HEK293 (cell line): ENCODE data around the gene RAMP1.

Experiments
- CTCF ChIA-PET: fragments of 350-600 bp; formaldehyde crosslinking; extraction: SDS; loops from one replicate; lab custom pipeline; 2021; ENCODE audit warnings: antibody characterized with exemption; lab: Yijun Ruan, JAX
- POLR2A ChIA-PET: fragments of 300-600 bp; formaldehyde crosslinking; extraction: SDS; loops from one replicate; lab custom pipeline; 2020; ENCODE audit warnings: antibody characterized with exemption, inconsistent platforms; lab: Yijun Ruan, JAX
- H3K27ac ChIP-seq: fragments of 200-500 bp; sonication (Bioruptor generic); 2 replicates; pipeline ENCODE4 v1.5.1; 2014; ENCODE audit warnings: low read depth, low read length, control low read depth, inconsistent platforms; ENCODE audit errors: extremely low read depth
- H3K36me3 ChIP-seq, 2 experiments: fragments of 200-500 bp in 1 of 2; sonication (Bioruptor generic) in 1 of 2; 1 replicate in 1 of 2; 2 replicates in 1 of 2; pipeline ENCODE4 v1.5.1; 2014 to 2017; ENCODE audit warnings: inconsistent platforms in 2 of 2, low read length in 2 of 2; ENCODE audit not compliant: control insufficient read depth in 2 of 2, insufficient read depth in 1 of 2
- H3K4me1 ChIP-seq: fragments of 200-500 bp; sonication (Bioruptor generic); 2 replicates; pipeline ENCODE4 v1.5.1; 2014; ENCODE audit warnings: mild to moderate bottlenecking, low read length, inconsistent platforms; ENCODE audit not compliant: control insufficient read depth, insufficient read depth
- H3K4me3 ChIP-seq: 2 replicates; pipeline ENCODE4 v1.5.1; 2011; ENCODE audit warnings: low read depth, mild to moderate bottlenecking, control low read depth, low read length, moderate library complexity
- H3K9me3 ChIP-seq: fragments of 200-500 bp; sonication (Bioruptor generic); 2 replicates; pipeline ENCODE4 v1.5.1; 2014; ENCODE audit warnings: low read depth, low read length, inconsistent platforms; ENCODE audit not compliant: control insufficient read depth, insufficient read depth
- EGR2 ChIP-seq: fragments of 450-650 bp; formaldehyde crosslinking; IDR thresholded peaks from 2 replicates; pipeline ENCODE4 v1.5.1; 2016; ENCODE audit warnings: low read depth, missing biosample characterization, missing genetic modification characterization
- GLI4 ChIP-seq: fragments of 450-650 bp; formaldehyde crosslinking; IDR thresholded peaks from 2 replicates; pipeline ENCODE4 v1.5.1; 2016; ENCODE audit warnings: missing biosample characterization, missing genetic modification characterization
- SETDB1 ChIP-seq: IDR thresholded peaks from one replicate; pipeline ENCODE4 v1.6.1; 2017; ENCODE audit warnings: mild to moderate bottlenecking, low read length, moderate library complexity, mixed read lengths; ENCODE audit not compliant: insufficient read length
- TRIM28 ChIP-seq: IDR thresholded peaks from 2 replicates; pipeline ENCODE4 v1.6.1; 2011; ENCODE audit warnings: low read length, control low read depth, borderline replicate concordance
- ZBTB20 ChIP-seq: fragments of 450-650 bp; formaldehyde crosslinking; IDR thresholded peaks from 2 replicates; pipeline ENCODE4 v1.5.1; 2016; ENCODE audit warnings: missing biosample characterization, missing genetic modification characterization
- ZFHX2 ChIP-seq: fragments of 450-650 bp; formaldehyde crosslinking; conservative IDR thresholded peaks from 2 replicates; pipeline ENCODE4 v1.5.1; 2016; ENCODE audit warnings: missing biosample characterization, missing genetic modification characterization
- ZIC2 ChIP-seq: fragments of 450-650 bp; formaldehyde crosslinking; IDR thresholded peaks from 2 replicates; pipeline ENCODE4 v1.5.1; 2016; ENCODE audit warnings: missing biosample characterization, missing genetic modification characterization
- ZNF112 ChIP-seq: fragments of 450-650 bp; formaldehyde crosslinking; IDR thresholded peaks from 2 replicates; pipeline ENCODE4 v1.5.0; 2017; ENCODE audit warnings: missing biosample characterization, missing genetic modification characterization
- ZNF157 ChIP-seq: fragments of 450-650 bp; formaldehyde crosslinking; IDR thresholded peaks from 2 replicates; pipeline ENCODE4 v1.5.1; 2016; ENCODE audit warnings: missing biosample characterization, missing genetic modification characterization
- ZNF16 ChIP-seq: fragments of 450-650 bp; formaldehyde crosslinking; IDR thresholded peaks from 2 replicates; pipeline ENCODE4 v1.5.1; 2016; ENCODE audit warnings: low read depth, missing biosample characterization, missing genetic modification characterization
- ZNF221 ChIP-seq: fragments of 450-650 bp; formaldehyde crosslinking; IDR thresholded peaks from 2 replicates; pipeline ENCODE4 v1.5.1; 2017; ENCODE audit warnings: missing biosample characterization, missing genetic modification characterization, borderline replicate concordance
- ZNF558 ChIP-seq: fragments of 450-650 bp; formaldehyde crosslinking; IDR thresholded peaks from 2 replicates; pipeline ENCODE4 v1.5.1; 2016; ENCODE audit warnings: missing biosample characterization, missing genetic modification characterization
- ZNF623 ChIP-seq: fragments of 450-650 bp; formaldehyde crosslinking; IDR thresholded peaks from 2 replicates; pipeline ENCODE4 v1.5.1; 2016; ENCODE audit warnings: missing biosample characterization, missing genetic modification characterization
- ZNF626 ChIP-seq: fragments of 450-650 bp; sonication (Bioruptor Pico); formaldehyde crosslinking; IDR thresholded peaks from 2 replicates; pipeline ENCODE4 v1.5.1; 2018; ENCODE audit warnings: missing biosample characterization, missing genetic modification characterization, inconsistent platforms
- ZXDB ChIP-seq: fragments of 450-650 bp; formaldehyde crosslinking; IDR thresholded peaks from 2 replicates; pipeline ENCODE4 v1.5.1; 2016; ENCODE audit warnings: missing biosample characterization, missing genetic modification characterization
- TF ChIP-seq, protein P1 (sequence below): fragments of 450-650 bp; formaldehyde crosslinking; IDR thresholded peaks from 2 replicates; pipeline ENCODE4 v1.5.1; 2016; ENCODE audit warnings: missing biosample characterization, missing genetic modification characterization

The RAMP1 gene

DNA sequence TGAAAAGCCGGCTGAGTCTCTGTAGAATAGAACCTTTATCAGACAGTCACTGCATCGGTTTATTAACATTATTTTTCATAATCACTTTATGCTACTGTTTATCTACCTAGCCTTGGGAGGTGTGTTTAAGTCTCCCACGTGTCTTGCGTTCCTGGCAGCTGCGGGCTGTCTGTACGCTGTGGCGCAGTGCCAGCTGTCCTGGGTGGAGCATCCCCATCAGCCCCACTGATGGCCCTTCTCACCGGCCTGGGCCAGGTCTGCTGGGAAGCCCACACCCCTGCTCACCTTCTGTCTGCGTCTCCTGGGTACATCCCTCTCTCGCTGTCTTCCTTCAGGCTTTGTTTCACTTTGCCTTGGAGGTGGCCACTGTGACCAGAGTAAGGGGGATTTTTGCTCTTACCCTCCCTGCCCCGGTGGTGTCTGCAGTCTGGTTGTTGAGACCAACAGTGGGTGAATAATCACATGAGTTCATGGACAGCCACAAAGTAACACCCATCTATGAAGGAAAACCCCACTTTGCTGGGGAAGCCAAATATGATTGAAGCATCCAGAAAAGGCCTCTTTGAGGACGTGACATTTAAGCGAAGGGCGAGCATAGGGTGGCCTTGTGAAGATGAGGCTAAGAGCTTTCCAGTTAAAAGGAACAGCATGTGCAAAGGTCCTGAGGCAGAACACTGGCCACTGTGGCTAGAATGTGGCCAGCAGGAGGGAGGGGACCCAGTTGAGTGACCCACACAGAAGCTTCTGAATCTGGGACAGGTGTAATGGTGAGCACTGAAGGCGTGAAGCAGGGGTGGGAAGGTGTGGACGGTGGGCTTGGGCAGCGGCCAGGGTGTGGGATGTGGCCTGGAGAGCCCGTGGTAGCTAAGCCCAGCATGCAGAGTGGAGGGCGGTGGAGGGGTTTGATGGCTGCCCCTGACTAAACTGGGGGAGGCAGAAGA is 41.7 kb downstream of the RAMP1 start:
- CTCF ChIA-PET: no interaction called here
- POLR2A ChIA-PET: no interaction called here
- H3K9me3 ChIP-seq: no peaks in the 10 kb centered on the region
- H3K36me3 ChIP-seq: no peaks in the 10 kb centered on the region
- no peaks in the 10 kb centered on the region for H3K4me1 ChIP-seq
- TF ChIP-seq ZNF623: peak; percentile 90
- no peak for TF ChIP-seq ZNF112 (tag by site-specific recombination)
- H3K27ac ChIP-seq: no peak overlapping the region
- H3K4me3 ChIP-seq: no peak overlapping the region

DNA sequence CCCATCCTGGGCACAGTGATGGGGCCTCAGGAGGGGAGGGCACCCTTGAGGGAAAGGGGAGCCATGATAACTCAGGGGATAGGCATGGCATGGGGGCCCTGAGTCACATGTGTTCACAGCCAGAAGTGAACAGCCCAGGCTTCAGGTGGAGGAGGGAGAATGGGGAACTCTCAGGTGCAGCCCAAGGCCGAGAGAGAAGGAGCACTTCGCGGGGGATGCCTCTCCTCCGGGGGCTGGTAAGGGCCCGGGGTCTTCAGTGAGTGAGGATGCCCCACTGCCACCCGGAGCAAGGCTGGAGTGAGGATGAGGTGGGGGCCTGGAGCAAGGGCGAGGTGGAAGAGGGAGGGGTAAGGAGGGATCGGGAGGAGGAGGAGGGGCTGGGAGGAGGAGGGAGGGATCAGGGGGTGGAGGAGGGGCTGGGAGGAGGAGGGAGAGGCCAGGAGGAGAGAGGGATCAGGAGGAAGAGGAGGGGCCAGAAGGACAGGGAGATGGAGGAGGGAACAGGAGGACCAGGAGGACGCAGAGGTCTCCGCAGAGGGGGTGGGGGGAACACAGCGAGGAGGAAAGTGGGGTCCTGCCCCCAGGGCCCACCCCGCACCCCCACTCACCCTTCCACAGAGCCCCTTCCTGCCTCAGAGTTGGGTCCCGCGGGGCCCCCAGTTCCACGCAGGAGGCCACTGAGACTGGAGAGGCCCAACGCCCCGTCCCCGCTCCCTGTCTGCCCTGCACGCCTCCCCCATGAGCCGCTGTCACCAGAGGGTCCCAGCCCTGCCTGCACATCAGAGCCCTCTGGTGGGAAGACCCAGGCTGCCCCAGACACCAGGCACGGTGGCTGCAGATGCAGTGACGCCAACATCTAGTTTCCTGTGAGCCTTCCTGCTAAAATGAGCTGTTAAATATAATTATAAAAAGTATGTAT is 42.8 kb downstream of the RAMP1 start:
- no peaks in the 10 kb centered on the region for H3K36me3 ChIP-seq
- POLR2A ChIA-PET: no interaction called here
- CTCF ChIA-PET: no interaction called here
- no peak overlapping the region for H3K4me3 ChIP-seq
- TF ChIP-seq GLI4 (tag by site-specific recombination): no peak
- TF ChIP-seq ZNF626: no peak
- TF ChIP-seq ZIC2 (tag by site-specific recombination): peak; percentile 42; the same call in 1 of the 2 replicates
- TF ChIP-seq, protein P1, sequence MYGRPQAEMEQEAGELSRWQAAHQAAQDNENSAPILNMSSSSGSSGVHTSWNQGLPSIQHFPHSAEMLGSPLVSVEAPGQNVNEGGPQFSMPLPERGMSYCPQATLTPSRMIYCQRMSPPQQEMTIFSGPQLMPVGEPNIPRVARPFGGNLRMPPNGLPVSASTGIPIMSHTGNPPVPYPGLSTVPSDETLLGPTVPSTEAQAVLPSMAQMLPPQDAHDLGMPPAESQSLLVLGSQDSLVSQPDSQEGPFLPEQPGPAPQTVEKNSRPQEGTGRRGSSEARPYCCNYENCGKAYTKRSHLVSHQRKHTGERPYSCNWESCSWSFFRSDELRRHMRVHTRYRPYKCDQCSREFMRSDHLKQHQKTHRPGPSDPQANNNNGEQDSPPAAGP (tag by site-specific recombination): peak; percentile 47; the same call in 1 of the 2 replicates
- H3K9me3 ChIP-seq: no peaks in the 10 kb centered on the region
- no peaks in the 10 kb centered on the region for H3K4me1 ChIP-seq
- H3K27ac ChIP-seq: no peak overlapping the region

DNA sequence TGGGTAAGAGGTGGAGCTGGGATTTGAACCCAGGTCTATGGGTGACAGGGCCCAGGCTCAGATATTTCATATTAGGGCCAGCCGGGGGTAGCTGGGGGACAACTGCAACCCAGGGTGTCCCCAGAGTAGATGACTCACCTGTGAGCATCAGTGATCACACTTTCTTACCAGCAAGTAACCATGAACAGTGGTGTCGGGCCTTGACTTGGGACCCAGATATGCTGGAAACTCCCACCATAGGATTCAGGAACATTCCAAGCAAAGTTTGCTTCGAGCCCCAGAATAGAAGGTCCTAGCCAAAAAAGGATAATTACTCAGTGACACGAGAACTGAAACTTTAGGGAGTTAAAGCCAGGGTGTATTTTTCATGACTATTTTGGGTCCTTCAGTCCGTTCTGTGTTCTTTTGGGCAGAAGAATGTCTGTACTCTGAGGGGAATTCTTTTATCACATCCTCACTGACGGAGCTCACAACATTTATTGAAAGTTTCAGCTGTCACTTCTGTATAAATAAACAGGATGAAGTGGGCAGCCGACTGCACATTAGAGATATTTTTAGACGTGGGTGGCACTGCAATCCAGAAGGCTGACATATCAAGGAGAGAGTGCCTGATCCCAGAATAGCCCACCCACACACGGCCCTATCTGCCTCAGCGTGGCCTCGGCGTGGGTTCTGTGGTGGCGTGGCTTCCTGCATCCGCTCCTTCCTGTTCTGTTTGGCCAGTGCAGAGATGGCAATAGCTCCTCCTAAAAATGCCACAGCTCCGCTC is 45.6 kb downstream of the RAMP1 start:
- ChIA-PET CTCF (interaction anchor here (0.6 to 1.1 kb wide), 2 partner anchors 18 to 52 kb away, joined by 3 read pairs; no protein-coding TSS in a partner anchor), POLR2A (no interaction called here)
- Histone ChIP-seq H3K4me3 (no peak overlapping the region), H3K36me3 (no peaks in the 10 kb centered on the region), H3K27ac (no peak overlapping the region), H3K4me1 (no peaks in the 10 kb centered on the region), H3K9me3 (no peaks in the 10 kb centered on the region)
- no peak for TF ChIP-seq ZNF221
- no peak for TF ChIP-seq ZBTB20 (tag by site-specific recombination)
- peak; percentile 94 for TF ChIP-seq ZFHX2 (tag by site-specific recombination)
- TF ChIP-seq ZNF16 (tag by site-specific recombination): no peak
- TF ChIP-seq ZNF157 (tag by site-specific recombination): no peak
- TF ChIP-seq TRIM28: no peak
- TF ChIP-seq SETDB1: no peak
- peak; percentile 90 for TF ChIP-seq EGR2 (tag by site-specific recombination)

DNA sequence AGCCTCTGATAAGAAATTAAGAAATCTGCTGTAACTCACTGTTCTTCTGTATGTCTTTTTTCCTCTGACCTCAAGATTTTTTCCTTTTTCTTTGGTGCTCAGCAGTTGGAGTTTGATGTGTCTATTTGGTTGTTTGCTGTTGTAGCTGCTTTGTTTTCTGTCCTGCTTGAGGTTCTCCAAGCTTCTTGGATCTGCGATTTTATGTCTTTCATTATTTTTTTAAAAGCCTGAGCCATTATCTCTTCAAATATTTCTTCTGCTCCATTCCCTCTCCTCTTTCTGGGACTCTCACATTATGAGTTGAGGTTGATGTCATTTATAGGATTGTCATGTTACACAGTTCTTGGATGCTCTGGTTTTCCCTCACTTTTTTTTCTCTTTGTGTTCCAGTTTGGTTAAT is 47.7 kb downstream of the RAMP1 start:
- no peak overlapping the region for H3K27ac ChIP-seq
- ChIA-PET CTCF (no interaction called here), POLR2A (no interaction called here)
- TF ChIP-seq ZXDB (tag by site-specific recombination) (no peak), ZNF558 (tag by site-specific recombination) (peak; percentile 99)
- H3K4me3 ChIP-seq: no peak overlapping the region
- H3K36me3 ChIP-seq: no peaks in the 10 kb centered on the region
- H3K9me3 ChIP-seq: no peaks in the 10 kb centered on the region
- no peaks in the 10 kb centered on the region for H3K4me1 ChIP-seq
